OCI-LY1 (cell line): Measurements from ENCODE around the gene PRPSAP2.

Source experiments
- H2AFZ ChIP-seq: fragments of 200-600 bp; sonication (generic), shearing (Covaris generic); 2 replicates; pipeline ENCODE4 v1.6.0; 2014; ENCODE audit warnings: antibody characterized with exemption, mild to moderate bottlenecking, low read length
- H3F3A ChIP-seq: fragments of 200-600 bp; sonication (generic), shearing (Covaris generic); 2 replicates; pipeline ENCODE4 v1.6.0; 2014; ENCODE audit warnings: mild to moderate bottlenecking, antibody characterized with exemption, low read length, moderate library complexity; ENCODE audit not compliant: insufficient read depth
- H3K27ac ChIP-seq: fragments of 200-600 bp; sonication (generic); 2 replicates; pipeline ENCODE4 v1.5.1; 2014; ENCODE audit warnings: low read length, mixed run types, mild to moderate bottlenecking, low read depth; ENCODE audit not compliant: poor library complexity, severe bottlenecking
- H3K27me3 ChIP-seq: fragments of 200-600 bp; sonication (generic); 2 replicates; pipeline ENCODE4 v1.6.0; 2014; ENCODE audit warnings: antibody characterized with exemption, mild to moderate bottlenecking, low read length, moderate library complexity; ENCODE audit not compliant: insufficient read depth
- H3K36me3 ChIP-seq: fragments of 200-600 bp; sonication (generic); 2 replicates; pipeline ENCODE4 v1.6.1; 2014; ENCODE audit warnings: mild to moderate bottlenecking, antibody characterized with exemption, low read length, moderate library complexity, mixed read lengths; ENCODE audit not compliant: insufficient read depth
- H3K4me1 ChIP-seq: fragments of 200-600 bp; sonication (generic); 2 replicates; pipeline ENCODE4 v1.5.1; 2014; ENCODE audit warnings: mild to moderate bottlenecking, low read length, moderate library complexity; ENCODE audit not compliant: insufficient read depth, severe bottlenecking
- H3K4me2 ChIP-seq: fragments of 200-600 bp; sonication (generic), shearing (Covaris generic); 2 replicates; pipeline ENCODE4 v1.6.1; 2014; ENCODE audit warnings: low read length
- H3K4me3 ChIP-seq: fragments of 200-600 bp; sonication (generic); 2 replicates; pipeline ENCODE4 v1.5.1; 2014; ENCODE audit warnings: low read length, low read depth, mild to moderate bottlenecking, mixed read lengths; ENCODE audit not compliant: poor library complexity, severe bottlenecking
- H3K79me2 ChIP-seq: fragments of 200-600 bp; shearing (Covaris generic); 2 replicates; pipeline ENCODE4 v1.6.1; 2016; ENCODE audit warnings: mixed run types, low read length, mixed read lengths; ENCODE audit not compliant: insufficient read depth
- H3K9ac ChIP-seq: fragments of 200-600 bp; sonication (generic), shearing (Covaris generic); 2 replicates; pipeline ENCODE4 v1.6.1; 2014; ENCODE audit warnings: mild to moderate bottlenecking, low read length, mixed read lengths
- H3K9me2 ChIP-seq: fragments of 200-600 bp; sonication (generic), shearing (Covaris generic); 2 replicates; pipeline ENCODE4 v1.6.1; 2014; ENCODE audit warnings: low read depth, mild to moderate bottlenecking, low read length, mixed read lengths
- H3K9me3 ChIP-seq: fragments of 200-600 bp; shearing (Covaris generic); 2 replicates; pipeline ENCODE4 v1.6.1; 2014; ENCODE audit warnings: low read length, mixed read lengths
- H4K20me1 ChIP-seq: fragments of 200-600 bp; sonication (generic), shearing (Covaris generic); 2 replicates; pipeline ENCODE4 v1.6.0; 2016; ENCODE audit warnings: mild to moderate bottlenecking, low read length; ENCODE audit not compliant: insufficient read depth
- EZH2 ChIP-seq: fragments of 200-600 bp; sonication (generic), shearing (Covaris generic); IDR thresholded peaks from 2 replicates; pipeline ENCODE4 v1.8.0; 2017; ENCODE audit warnings: borderline replicate concordance, mixed run types, mild to moderate bottlenecking, antibody characterized with exemption, low read length, moderate library complexity, mixed read lengths
- TF ChIP-seq, protein P1 (sequence below): fragments of 200-600 bp; sonication (generic), shearing (Covaris generic); IDR thresholded peaks from 2 replicates; pipeline ENCODE4 v1.5.1; 2017; ENCODE audit warnings: mild to moderate bottlenecking, antibody characterized with exemption, low read length, moderate library complexity, mixed read lengths

Gene PRPSAP2

DNA sequence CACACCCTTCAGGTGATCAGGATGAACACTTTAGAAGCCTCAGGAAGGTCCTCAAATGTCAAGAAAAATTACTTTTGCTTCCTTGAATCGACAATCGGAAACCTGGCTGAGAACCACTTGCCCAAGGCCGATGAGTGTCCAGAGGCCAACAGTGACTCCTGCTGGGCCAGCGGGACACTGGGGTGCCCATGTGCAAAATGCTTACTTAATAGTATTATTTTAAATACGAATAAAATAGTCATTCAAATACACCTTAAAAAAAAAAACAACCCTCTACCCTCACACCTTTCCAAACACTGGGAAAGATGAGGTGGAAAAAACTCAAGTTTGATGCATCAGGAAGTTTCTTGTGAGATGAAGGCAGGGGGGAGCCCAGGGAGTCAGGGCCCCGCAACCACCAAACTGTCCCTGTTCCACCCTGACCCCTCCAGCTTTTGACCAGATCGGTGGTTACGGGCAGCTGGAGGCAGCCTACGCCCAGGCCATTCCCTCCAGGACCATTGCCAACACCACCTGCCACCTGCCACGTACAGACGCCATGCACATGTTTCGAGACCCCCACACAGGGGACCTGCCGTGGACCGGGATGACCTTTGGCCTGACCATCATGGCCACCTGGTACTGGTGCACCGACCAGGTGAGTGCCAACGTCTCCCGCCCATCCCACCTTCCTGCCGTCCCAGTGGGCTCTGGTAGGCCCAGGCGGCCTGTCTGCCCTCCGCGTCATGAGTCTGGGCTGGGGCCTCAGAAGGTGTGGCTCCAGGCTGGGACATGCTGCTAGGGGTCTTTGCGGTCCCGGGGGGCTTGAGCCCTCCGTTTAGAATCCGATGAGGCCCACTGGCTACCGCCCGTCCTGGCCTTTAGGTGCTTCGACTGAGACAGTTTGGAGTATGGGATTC is 112.9 kb downstream of the PRPSAP2 start:
- Histone ChIP-seq H3K4me1 (no peaks in the 10 kb centered on the region), H3K79me2 (no peaks in the 10 kb centered on the region), H4K20me1 (no peaks in the 10 kb centered on the region), H2AFZ (no peak overlapping the region), H3K9me2 (no peaks in the 10 kb centered on the region), H3F3A (no peaks in the 10 kb centered on the region), H3K27me3 (no peaks in the 10 kb centered on the region), H3K4me3 (no peak overlapping the region), H3K27ac (no peak overlapping the region), H3K4me2 (no peak overlapping the region), H3K36me3 (no peaks in the 10 kb centered on the region), H3K9me3 (no peaks in the 10 kb centered on the region), H3K9ac (no peak overlapping the region)
- TF ChIP-seq, protein P1, sequence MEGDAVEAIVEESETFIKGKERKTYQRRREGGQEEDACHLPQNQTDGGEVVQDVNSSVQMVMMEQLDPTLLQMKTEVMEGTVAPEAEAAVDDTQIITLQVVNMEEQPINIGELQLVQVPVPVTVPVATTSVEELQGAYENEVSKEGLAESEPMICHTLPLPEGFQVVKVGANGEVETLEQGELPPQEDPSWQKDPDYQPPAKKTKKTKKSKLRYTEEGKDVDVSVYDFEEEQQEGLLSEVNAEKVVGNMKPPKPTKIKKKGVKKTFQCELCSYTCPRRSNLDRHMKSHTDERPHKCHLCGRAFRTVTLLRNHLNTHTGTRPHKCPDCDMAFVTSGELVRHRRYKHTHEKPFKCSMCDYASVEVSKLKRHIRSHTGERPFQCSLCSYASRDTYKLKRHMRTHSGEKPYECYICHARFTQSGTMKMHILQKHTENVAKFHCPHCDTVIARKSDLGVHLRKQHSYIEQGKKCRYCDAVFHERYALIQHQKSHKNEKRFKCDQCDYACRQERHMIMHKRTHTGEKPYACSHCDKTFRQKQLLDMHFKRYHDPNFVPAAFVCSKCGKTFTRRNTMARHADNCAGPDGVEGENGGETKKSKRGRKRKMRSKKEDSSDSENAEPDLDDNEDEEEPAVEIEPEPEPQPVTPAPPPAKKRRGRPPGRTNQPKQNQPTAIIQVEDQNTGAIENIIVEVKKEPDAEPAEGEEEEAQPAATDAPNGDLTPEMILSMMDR, result no peak
- no peak for TF ChIP-seq EZH2

DNA sequence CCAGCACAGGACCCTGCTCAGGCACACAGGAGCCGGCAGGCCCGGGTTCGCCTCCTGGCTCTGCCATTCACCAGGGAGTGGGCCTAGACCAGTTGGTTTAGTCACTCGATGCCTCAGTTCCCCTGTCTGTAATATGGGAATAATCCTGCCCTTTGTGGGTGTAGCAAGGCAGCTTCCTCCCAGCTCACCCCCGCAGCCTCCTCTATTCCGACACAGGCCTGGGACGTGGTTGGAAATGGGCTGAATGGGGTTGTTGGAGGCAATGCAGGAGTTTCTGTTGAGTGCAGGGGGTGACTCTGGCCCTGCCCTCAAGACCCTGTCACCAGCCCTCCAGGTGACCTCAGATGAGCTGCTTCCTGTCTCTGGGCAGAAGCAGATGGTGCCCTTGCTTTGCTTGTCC is 113.9 kb downstream of the PRPSAP2 start:
- H3F3A ChIP-seq, result no peaks in the 10 kb centered on the region
- no peak overlapping the region for H3K9ac ChIP-seq
- TF ChIP-seq EZH2, result no peak
- TF ChIP-seq, protein P1, result no peak
- H3K4me3 ChIP-seq, result no peak overlapping the region
- H3K4me2 ChIP-seq, result no peak overlapping the region
- H3K4me1 ChIP-seq, result no peaks in the 10 kb centered on the region
- no peaks in the 10 kb centered on the region for H4K20me1 ChIP-seq
- no peak overlapping the region for H3K27ac ChIP-seq
- no peaks in the 10 kb centered on the region for H3K79me2 ChIP-seq
- H3K9me3 ChIP-seq, result no peaks in the 10 kb centered on the region
- no peak overlapping the region for H2AFZ ChIP-seq
- H3K27me3 ChIP-seq, result no peaks in the 10 kb centered on the region
- H3K9me2 ChIP-seq, result no peaks in the 10 kb centered on the region
- peaks cover under 1% of the 10 kb centered on the region; the same call in 1 of the 2 replicates for H3K36me3 ChIP-seq

DNA sequence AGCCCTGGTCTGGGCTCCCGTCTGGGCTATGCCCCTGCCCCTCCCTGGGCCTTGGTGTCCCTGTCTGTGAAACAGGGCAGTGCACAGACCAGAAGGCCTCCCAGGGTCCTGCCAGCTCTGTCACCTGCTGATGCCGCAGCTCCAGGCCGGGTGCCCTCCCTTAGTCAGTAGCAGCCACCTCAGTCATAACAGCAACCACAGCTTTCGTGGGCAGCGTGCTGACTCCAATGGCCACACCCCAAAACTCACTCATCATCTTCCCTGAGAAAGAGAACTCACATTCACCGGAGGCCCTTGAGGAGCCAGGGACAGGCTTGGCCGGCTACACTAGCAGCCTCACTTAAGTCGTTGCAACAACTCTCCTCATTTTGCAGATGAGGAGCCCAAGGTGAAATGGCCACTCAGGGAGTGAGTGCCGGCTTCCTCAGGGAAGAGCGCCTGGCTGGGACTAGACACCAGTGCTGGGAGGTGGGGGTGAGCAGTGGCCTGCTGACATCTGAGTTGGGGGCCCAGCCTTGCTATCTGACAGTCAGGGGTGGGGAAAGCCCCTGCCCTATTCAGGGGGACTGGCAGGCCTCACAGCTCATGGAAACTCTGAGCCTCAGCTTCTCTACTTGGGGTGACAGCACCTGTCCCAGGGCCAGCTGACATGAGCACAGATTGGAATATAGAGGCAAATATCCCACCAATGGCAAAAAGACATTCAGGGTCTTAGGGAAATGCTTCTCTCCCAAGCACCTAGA is 116.6 kb downstream of the PRPSAP2 start:
- Histone ChIP-seq H3K4me3 (no peak overlapping the region), H4K20me1 (no peaks in the 10 kb centered on the region), H3K9me2 (no peaks in the 10 kb centered on the region), H3K27me3 (no peaks in the 10 kb centered on the region), H3K27ac (no peak overlapping the region), H3K9me3 (no peaks in the 10 kb centered on the region), H3K36me3 (peaks cover 22% of the 10 kb centered on the region; the same call in 1 of the 2 replicates), H3K79me2 (no peaks in the 10 kb centered on the region), H3K9ac (no peak overlapping the region), H3F3A (no peaks in the 10 kb centered on the region), H2AFZ (no peak overlapping the region), H3K4me2 (no peak overlapping the region), H3K4me1 (no peaks in the 10 kb centered on the region)
- no peak for TF ChIP-seq EZH2
- TF ChIP-seq, protein P1, result no peak
